ENCODE data around the gene E2F4. TPM values are rescaled to one million over a fixed set of nuclear protein-coding genes. Genes with fewer than 3 reads are reported as not detected.

E2F4 gene
- total and polyA plus RNA-seq, 11 donors, result 25.2 to 71.3 (median 33.7) TPM

DNA sequence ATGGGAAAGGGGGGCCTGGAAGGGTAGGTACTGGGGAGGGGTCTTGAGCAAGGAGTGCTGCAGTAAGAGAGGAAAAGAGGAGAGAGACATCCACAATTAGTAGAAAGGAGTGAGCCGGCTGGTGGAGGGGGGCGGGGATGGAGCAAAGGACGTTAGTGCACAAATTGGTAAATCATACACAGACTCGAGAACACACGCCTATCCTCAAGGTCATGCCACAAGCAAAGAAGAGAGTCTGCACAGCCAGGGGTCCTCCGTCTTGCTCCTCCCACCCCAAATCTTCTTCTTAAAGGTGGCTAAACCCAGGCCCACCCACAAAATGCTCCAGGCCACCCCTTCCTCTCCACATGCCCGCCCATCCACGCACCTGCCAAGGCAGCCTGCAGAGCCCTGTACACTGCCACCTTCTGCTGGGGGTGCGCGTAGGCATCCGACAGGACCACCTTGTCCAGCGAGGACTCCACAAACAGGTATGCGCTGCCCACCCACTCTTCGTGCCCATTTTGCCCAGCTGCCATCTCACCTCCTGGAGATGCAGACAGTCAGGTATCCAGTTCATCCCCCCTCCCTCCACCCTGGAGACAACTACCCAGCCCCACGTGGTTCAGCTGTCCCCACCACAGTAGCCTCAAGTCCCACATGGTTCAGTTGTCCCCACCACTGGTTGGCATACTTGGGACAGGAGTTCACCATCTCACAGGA lies 35.7 kb upstream of the E2F4 start:
- TF ChIP-seq CTCF (IDR thresholded peaks at IDR 0.05) (no peak), POLR2A (IDR thresholded peaks at IDR 0.05) (no peak)
- Histone ChIP-seq H3K9me3 (no peaks in the 10 kb centered on the region), H3K27me3 (peaks cover 0 to 3% (median 0%) of the 10 kb centered on the region in 9 donors), H3K4me1 (peaks cover 0 to 39% (median 28%) of the 10 kb centered on the region in 12 donors), H3K4me3 (no peak overlapping the region), H3K36me3 (peaks cover 0 to 5% (median 0%) of the 10 kb centered on the region in 9 donors), H3K27ac (no peak overlapping the region)
- no peak for ATAC-seq
- intact Hi-C loops (cut with DNase I), result loop anchor here in 8 of 10 donors (2.0 to 10.0 kb wide), 7 partner anchors 49 to 261 kb away; partner anchors contain the start of genes CBFB (in 1 of the 8) and PHAF1 (in 1 of the 8)
- DNase-seq, result no peak
- WGBS, 4 donors, result 64 to 75% (median 70%) methylated on average over 15 of the region's 15 CpGs

DNA sequence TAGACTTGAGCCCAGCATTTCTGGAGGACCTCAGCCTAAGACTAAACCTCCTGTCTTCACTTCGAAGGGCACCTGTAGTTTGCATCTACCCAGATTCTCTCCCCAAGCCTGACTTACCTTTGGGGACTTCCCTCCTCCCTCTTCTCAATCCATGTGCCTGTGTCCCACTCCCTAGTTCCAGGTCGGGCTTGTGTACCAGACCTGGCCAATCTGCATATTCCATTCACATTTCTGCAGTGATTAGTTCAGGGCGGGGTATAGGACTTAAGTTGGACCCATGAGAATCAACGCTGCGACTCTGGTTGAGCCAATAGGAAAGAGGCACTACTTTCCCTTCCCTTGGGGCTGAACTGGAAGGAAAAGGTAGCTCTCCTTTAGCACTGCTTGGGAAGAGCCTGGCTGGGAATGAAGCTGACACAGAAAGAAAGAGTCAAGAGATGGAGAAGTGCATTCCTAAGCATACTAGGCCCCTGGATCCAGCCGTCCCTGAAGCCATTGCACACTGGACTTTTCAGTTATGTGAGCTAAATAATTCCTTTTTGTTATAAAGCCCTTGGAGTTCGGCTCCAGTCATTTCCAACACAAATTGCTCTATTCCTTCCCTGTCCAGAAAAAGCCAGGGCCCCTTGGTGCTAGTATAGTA lies 34.7 kb upstream of the E2F4 start:
- no peak overlapping the region for H3K4me3 ChIP-seq
- no peak for ATAC-seq
- H3K9me3 ChIP-seq, result no peaks in the 10 kb centered on the region
- peaks cover 0 to 48% (median 36%) of the 10 kb centered on the region in 12 donors for H3K4me1 ChIP-seq
- intact Hi-C loops (cut with DNase I), result loop anchor here in 8 of 10 donors (2.0 to 10.0 kb wide), 7 partner anchors 50 to 262 kb away; partner anchors contain the start of genes CBFB (in 1 of the 8) and PHAF1 (in 1 of the 8)
- peaks cover 0 to 5% (median 0%) of the 10 kb centered on the region in 9 donors for H3K36me3 ChIP-seq
- peaks cover 0 to 8% (median 0%) of the 10 kb centered on the region in 9 donors for H3K27me3 ChIP-seq
- DNase-seq, result no peak
- H3K27ac ChIP-seq, result peak overlapping the region in 1 of 12 donors; percentile 33
- 64 to 74% (median 65%) methylated on average over 7 of the region's 7 CpGs for WGBS, 4 donors
- no peak for TF ChIP-seq POLR2A (IDR thresholded peaks at IDR 0.05)
- TF ChIP-seq CTCF (IDR thresholded peaks at IDR 0.05), result no peak

DNA sequence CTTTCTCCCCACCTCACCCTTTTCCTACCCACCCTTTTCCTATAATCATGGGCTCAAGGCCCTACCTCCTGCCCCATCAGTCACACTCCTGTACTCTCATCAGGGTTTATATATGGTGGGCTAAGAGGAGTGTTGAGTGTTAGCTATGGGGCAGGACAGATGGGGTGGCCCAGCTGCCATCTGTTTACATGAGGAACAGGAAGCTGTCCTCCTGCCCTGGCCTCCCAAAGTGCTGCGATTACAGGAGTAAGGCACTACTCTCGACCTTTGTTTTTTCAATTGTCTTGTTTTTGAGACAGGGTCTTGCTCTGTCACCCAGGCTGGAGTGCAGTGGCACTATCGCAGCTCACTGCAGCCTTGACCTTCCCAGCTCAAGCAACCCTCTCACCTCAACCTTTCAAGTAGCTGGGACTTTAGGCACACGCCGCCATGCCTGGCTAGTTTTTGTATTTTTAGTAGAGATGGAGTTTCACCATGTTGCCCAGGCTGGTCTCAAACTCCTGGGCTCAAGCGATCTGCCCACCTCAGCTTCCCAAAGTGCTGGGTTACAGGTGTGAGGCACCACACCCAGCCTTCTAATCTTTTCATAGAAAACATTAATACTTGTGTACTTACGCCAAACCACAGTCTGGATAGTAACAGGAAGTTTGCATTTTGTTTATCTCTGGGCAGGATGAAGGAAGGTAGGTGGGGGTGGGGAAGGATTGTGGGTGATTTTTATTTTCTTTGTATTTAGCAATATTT lies 33.9 kb upstream of the E2F4 start:
- DNase-seq, result no peak
- peaks cover 0 to 17% (median 0%) of the 10 kb centered on the region in 9 donors for H3K27me3 ChIP-seq
- H3K36me3 ChIP-seq, result peaks cover 0 to 5% (median 0%) of the 10 kb centered on the region in 9 donors
- TF ChIP-seq CTCF (IDR thresholded peaks at IDR 0.05) (no peak), POLR2A (IDR thresholded peaks at IDR 0.05) (no peak)
- H3K27ac ChIP-seq, result peak overlapping the region in 1 of 12 donors; percentile 94
- H3K4me1 ChIP-seq, result peaks cover 0 to 56% (median 44%) of the 10 kb centered on the region in 12 donors
- intact Hi-C loops (cut with DNase I), result loop anchor here in 8 of 10 donors (2.0 to 10.0 kb wide), 7 partner anchors 51 to 263 kb away; partner anchors contain the start of genes CBFB (in 1 of the 8) and PHAF1 (in 1 of the 8)
- no peak for ATAC-seq
- peak overlapping the region in 2 of 12 donors; percentile 97 to 98 for H3K4me3 ChIP-seq
- 76 to 83% (median 80%) methylated on average over 7 of the region's 7 CpGs for WGBS, 4 donors
- H3K9me3 ChIP-seq, result no peaks in the 10 kb centered on the region

All from heart left ventricle (tissue), 16 donors.